K562 (cell line): ENCODE measurements around the gene KPNB1. TPM values are rescaled to one million over a fixed set of nuclear protein-coding genes. Genes with fewer than 3 reads are reported as not detected.

Experiments
- MNT ChIP-seq, 2 experiments: fragments of 450-650 bp; conservative IDR thresholded peaks; 2 replicates each; pipeline ENCODE4 v1.6.1; 2017; ENCODE audit warnings: mild to moderate bottlenecking in 2 of 2, moderate library complexity in 2 of 2
- RBM39 ChIP-seq: fragments of 200-400 bp; formaldehyde crosslinking; optimal IDR thresholded peaks from 2 replicates; pipeline ENCODE3; 2018; ENCODE audit warnings: low read depth, low read length
- TCF7 ChIP-seq: sonication (generic); IDR thresholded peaks from 2 replicates; pipeline ENCODE4 v1.6.1; 2016; ENCODE audit warnings: antibody characterized with exemption, borderline replicate concordance
- ZBTB43 ChIP-seq: sonication (generic); formaldehyde crosslinking; IDR thresholded peaks from 2 replicates; pipeline ENCODE4 v1.8.0; 2023; ENCODE audit warnings: mild to moderate bottlenecking, missing genetic modification reagents
- ZNF444 ChIP-seq: fragments of 250-450 bp; sonication (Bioruptor Pico); IDR thresholded peaks from 2 replicates; pipeline ENCODE4 v1.4.0; 2020; ENCODE audit warnings: mild to moderate bottlenecking, moderate library complexity
- polyA plus RNA-seq, 8 experiments: library from polyadenylated mRNA; depleted of rRNA in 4 of 8; stranded (reverse) in 5 of 8; unstranded in 3 of 8; fragments of >200 nt; fragmentation: Nextera tagmentation in 2 of 8; fragmentation: Illumina TruSeq in 1 of 8; extraction: Ambion mirVana in 2 of 8; extraction: Trizol in 1 of 8; gene quantifications; 2 replicates each; pipeline versions ENCODE4 v1.2.1 to v1.2.3, GENCODE V29; 2011 to 2014; ENCODE audit warnings: inconsistent platforms in 1 of 8, missing spikeins in 1 of 8
- total RNA-seq, 7 experiments: library from RNA; depleted of rRNA in 6 of 7; stranded (reverse); fragments of >200 nt in 6 of 7; fragmentation: Illumina TruSeq in 2 of 7; extraction: Trizol in 2 of 7; gene quantifications; 2 replicates each; pipeline versions ENCODE4 v1.2.1 to v1.2.3, GENCODE V29; 2011 to 2021; ENCODE audit warnings: low replicate concordance in 1 of 7
- TF ChIP-seq, protein P1 (sequence below): fragments of 250-450 bp; sonication (Bioruptor Pico); IDR thresholded peaks from 2 replicates; pipeline ENCODE4 v1.5.0; 2021
- TF ChIP-seq, protein P2 (sequence below): sonication (generic); formaldehyde crosslinking; IDR thresholded peaks from 2 replicates; pipeline ENCODE4 v1.9.0; 2022; ENCODE audit warnings: mild to moderate bottlenecking, missing genetic modification reagents
- TF ChIP-seq, protein P3 (sequence below): sonication (generic); formaldehyde crosslinking; IDR thresholded peaks from 2 replicates; pipeline ENCODE4 v1.8.1; 2023; ENCODE audit warnings: mild to moderate bottlenecking, missing genetic modification reagents, moderate library complexity

Gene KPNB1
- total and polyA plus RNA-seq, 9 of the 15 experiments (the other 6 are each of a cell fraction or from before 2014, with no cell fraction given): 154 to 622 (median 354) TPM

- TF ChIP-seq, protein P1, sequence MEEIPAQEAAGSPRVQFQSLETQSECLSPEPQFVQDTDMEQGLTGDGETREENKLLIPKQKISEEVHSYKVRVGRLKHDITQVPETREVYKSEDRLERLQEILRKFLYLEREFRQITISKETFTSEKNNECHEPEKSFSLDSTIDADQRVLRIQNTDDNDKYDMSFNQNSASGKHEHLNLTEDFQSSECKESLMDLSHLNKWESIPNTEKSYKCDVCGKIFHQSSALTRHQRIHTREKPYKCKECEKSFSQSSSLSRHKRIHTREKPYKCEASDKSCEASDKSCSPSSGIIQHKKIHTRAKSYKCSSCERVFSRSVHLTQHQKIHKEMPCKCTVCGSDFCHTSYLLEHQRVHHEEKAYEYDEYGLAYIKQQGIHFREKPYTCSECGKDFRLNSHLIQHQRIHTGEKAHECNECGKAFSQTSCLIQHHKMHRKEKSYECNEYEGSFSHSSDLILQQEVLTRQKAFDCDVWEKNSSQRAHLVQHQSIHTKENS (CRISPR knock-in tag): no peak
- TF ChIP-seq ZBTB43 (no peak), ZNF444 (no peak), MNT (conservative IDR thresholded peaks at IDR 0.05) (no peak), RBM39 (no peak), TCF7 (no peak)
- TF ChIP-seq, protein P2, sequence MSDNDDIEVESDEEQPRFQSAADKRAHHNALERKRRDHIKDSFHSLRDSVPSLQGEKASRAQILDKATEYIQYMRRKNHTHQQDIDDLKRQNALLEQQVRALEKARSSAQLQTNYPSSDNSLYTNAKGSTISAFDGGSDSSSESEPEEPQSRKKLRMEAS (CRISPR knock-in tag): no peak
- TF ChIP-seq, protein P3, sequence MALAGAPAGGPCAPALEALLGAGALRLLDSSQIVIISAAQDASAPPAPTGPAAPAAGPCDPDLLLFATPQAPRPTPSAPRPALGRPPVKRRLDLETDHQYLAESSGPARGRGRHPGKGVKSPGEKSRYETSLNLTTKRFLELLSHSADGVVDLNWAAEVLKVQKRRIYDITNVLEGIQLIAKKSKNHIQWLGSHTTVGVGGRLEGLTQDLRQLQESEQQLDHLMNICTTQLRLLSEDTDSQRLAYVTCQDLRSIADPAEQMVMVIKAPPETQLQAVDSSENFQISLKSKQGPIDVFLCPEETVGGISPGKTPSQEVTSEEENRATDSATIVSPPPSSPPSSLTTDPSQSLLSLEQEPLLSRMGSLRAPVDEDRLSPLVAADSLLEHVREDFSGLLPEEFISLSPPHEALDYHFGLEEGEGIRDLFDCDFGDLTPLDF (CRISPR knock-in tag): no peak
These were observed 81.0 kb downstream of the KPNB1 start (continued) for GRCh38 chr17:47730681-47731080.
